CD14-positive monocyte (primary cell): ENCODE results near the gene CCDC66. TPM values are rescaled to one million over a fixed set of nuclear protein-coding genes. Genes with fewer than 3 reads are reported as not detected.

Source experiments
- DNase-seq, 3 donors: peaks; one replicate each; pipeline ENCODE4 v3.0.0-alpha.2; 2011 to 2022
- H2AFZ ChIP-seq: 2 replicates; pipeline ENCODE4 v1.6.0; 2012; ENCODE audit warnings: mild to moderate bottlenecking, low read depth, low read length, inconsistent platforms; ENCODE audit not compliant: insufficient read depth, poor library complexity, severe bottlenecking
- H3K27ac ChIP-seq, 2 donors: 1 replicate in 1 of 2; 2 replicates in 1 of 2; pipeline ENCODE4 v1.5.1; 2012 to 2013; ENCODE audit warnings: low read length in 2 of 2, control low read depth in 1 of 2, inconsistent platforms in 1 of 2, low read depth in 1 of 2, mild to moderate bottlenecking in 1 of 2
- H3K27me3 ChIP-seq, 2 donors: one replicate each; pipeline versions ENCODE4 v1.6.0 to v1.6.1; 2011 to 2013; ENCODE audit warnings: low read length in 2 of 2; ENCODE audit not compliant: control insufficient read depth in 2 of 2, insufficient read depth in 2 of 2
- H3K36me3 ChIP-seq, 2 donors: replicated peaks in 1 of 2; 1 replicate in 1 of 2; 2 replicates in 1 of 2; pipeline versions ENCODE4 v1.5.1 to v1.6.1; 2012 to 2013; ENCODE audit warnings: low read length in 2 of 2, control low read depth in 1 of 2, inconsistent platforms in 1 of 2, mild to moderate bottlenecking in 1 of 2; ENCODE audit not compliant: insufficient read depth in 2 of 2, control insufficient read depth in 1 of 2
- H3K4me1 ChIP-seq, 2 donors: 1 replicate in 1 of 2; 2 replicates in 1 of 2; pipeline versions ENCODE4 v1.5.1 to v1.6.1; 2012 to 2013; ENCODE audit warnings: low read length in 2 of 2, control low read depth in 1 of 2, inconsistent platforms in 1 of 2, mild to moderate bottlenecking in 1 of 2, moderate library complexity in 1 of 2; ENCODE audit not compliant: insufficient read depth in 2 of 2, control insufficient read depth in 1 of 2
- H3K4me2 ChIP-seq: replicated peaks from 2 replicates; pipeline ENCODE3; 2012; ENCODE audit warnings: low read length, moderate library complexity, mild to moderate bottlenecking; ENCODE audit not compliant: poor library complexity, severe bottlenecking; ENCODE audit errors: extremely low read depth
- H3K4me3 ChIP-seq, 3 experiments: fragments of 200-600 bp in 1 of 3; sonication (generic) in 1 of 3; replicated peaks in 1 of 3; 1 replicate in 2 of 3; 2 replicates in 1 of 3; pipeline ENCODE4 v1.5.1; 2011 to 2013; ENCODE audit warnings: low read length in 3 of 3, mild to moderate bottlenecking in 3 of 3, control low read depth in 2 of 3, low read depth in 2 of 3, inconsistent platforms in 1 of 3, moderate library complexity in 1 of 3
- H3K79me2 ChIP-seq: 2 replicates; pipeline ENCODE4 v1.6.0; 2012; ENCODE audit warnings: mild to moderate bottlenecking, control low read depth, inconsistent platforms, low read length, moderate library complexity; ENCODE audit not compliant: insufficient read depth
- H3K9ac ChIP-seq: 2 replicates; pipeline ENCODE4 v1.6.0; 2017; ENCODE audit warnings: low read length, mild to moderate bottlenecking; ENCODE audit not compliant: insufficient read depth, poor library complexity, severe bottlenecking
- H3K9me3 ChIP-seq, 2 donors: replicated peaks in 1 of 2; 1 replicate in 1 of 2; 2 replicates in 1 of 2; pipeline versions ENCODE4 v1.5.1 to v1.6.1; 2012 to 2013; ENCODE audit warnings: low read length in 2 of 2, control low read depth in 1 of 2; ENCODE audit not compliant: control insufficient read depth in 1 of 2, insufficient read depth in 1 of 2
- H4K20me1 ChIP-seq: 2 replicates; pipeline ENCODE4 v1.6.0; 2012; ENCODE audit warnings: mild to moderate bottlenecking, low read length, control low read depth, moderate library complexity; ENCODE audit not compliant: insufficient read depth
- H3K27ac Mint-ChIP-seq, 7 donors: one replicate each; pipeline ENCODE4 v1.8.0; 2020; ENCODE audit warnings: mild to moderate bottlenecking in 7 of 7, mixed read lengths in 7 of 7, moderate library complexity in 6 of 7, inconsistent platforms in 2 of 7
- H3K27me3 Mint-ChIP-seq, 3 donors: one replicate each; pipeline ENCODE4 v1.8.0; 2021 to 2022; ENCODE audit warnings: low read depth in 3 of 3, mild to moderate bottlenecking in 3 of 3, mixed read lengths in 3 of 3, moderate library complexity in 3 of 3, inconsistent platforms in 1 of 3
- H3K36me3 Mint-ChIP-seq, 2 donors: one replicate each; pipeline ENCODE4 v1.8.0; 2020; ENCODE audit warnings: mixed read lengths in 2 of 2, inconsistent platforms in 1 of 2, mild to moderate bottlenecking in 1 of 2
- H3K4me1 Mint-ChIP-seq: one replicate; pipeline ENCODE4 v1.8.0; 2020; ENCODE audit warnings: mild to moderate bottlenecking, mixed read lengths
- H3K4me3 Mint-ChIP-seq, 2 donors: one replicate each; pipeline ENCODE4 v1.8.0; 2020; ENCODE audit warnings: mild to moderate bottlenecking in 2 of 2, mixed read lengths in 2 of 2, moderate library complexity in 1 of 2
- H3K9me3 Mint-ChIP-seq, 7 donors: one replicate each; pipeline ENCODE4 v1.8.0; 2020 to 2022; ENCODE audit warnings: mixed read lengths in 7 of 7, mild to moderate bottlenecking in 6 of 7, moderate library complexity in 6 of 7, inconsistent platforms in 2 of 7
- CTCF ChIP-seq: fragments of 200-600 bp; IDR thresholded peaks from one replicate; pipeline ENCODE4 v1.8.0; 2022; ENCODE audit warnings: antibody characterized with exemption, mild to moderate bottlenecking
- WGBS: methylation state at CpG from one replicate; pipeline ENCODE4 v1.1.5; 2013; ENCODE audit warnings: missing lambda C conversion rate; ENCODE audit not compliant: insufficient coverage; 5-methylcytosine and 5-hydroxymethylcytosine counted together
- intact Hi-C, 2 donors: fragments of 100-400 bp; cut with micrococcal nuclease; formaldehyde crosslinking; loops; one replicate each; pipeline versions ENCODE4 v1.15.0 to v1.15.1; 2023
- polyA plus RNA-seq, 3 donors: library from polyadenylated mRNA; depleted of rRNA in 1 of 3; unstranded in 2 of 3; stranded (reverse) in 1 of 3; fragments of 300-500 nt in 2 of 3; fragments of >200 nt in 1 of 3; fragmentation: Illumina TruSeq in 2 of 3; gene quantifications; 1 replicate in 2 of 3; 2 replicates in 1 of 3; pipeline ENCODE4 v1.2.3, GENCODE V29; 2012 to 2021

Gene CCDC66
- polyA plus RNA-seq, 3 donors, result 4.4 to 6.8 (median 4.7) TPM

- H3K36me3 Mint-ChIP-seq, result peaks cover 20 to 23% of the 10 kb centered on the region in 2 donors
- peak overlapping the region in 1 of 2 donors; percentile 44 for H3K4me3 Mint-ChIP-seq
- Histone ChIP-seq H3K4me3 (no peak overlapping the region), H2AFZ (no peak overlapping the region), H3K36me3 (peaks cover 2 to 31% of the 10 kb centered on the region in 2 donors), H3K27me3 (no peaks in the 10 kb centered on the region), H3K9me3 (no peaks in the 10 kb centered on the region), H3K4me1 (peaks cover 10 to 16% of the 10 kb centered on the region in 2 donors), H3K79me2 (no peaks in the 10 kb centered on the region), H3K4me2 (no peak overlapping the region), H3K27ac (peak overlapping the region in 1 of 2 donors; percentile 65), H4K20me1 (no peaks in the 10 kb centered on the region), H3K9ac (no peak overlapping the region)
- H3K4me1 Mint-ChIP-seq, result peaks cover 24% of the 10 kb centered on the region
- H3K9me3 Mint-ChIP-seq, result no peaks in the 10 kb centered on the region
- peak overlapping the region in 6 of 7 donors; percentile 31 to 88 (median 70) for H3K27ac Mint-ChIP-seq
- TF ChIP-seq CTCF, result no peak
- no CpG with 5 or more reads among the region's 2 CpGs for WGBS
- intact Hi-C loops, result no loop called here
- peaks cover 0 to 2% (median 0%) of the 10 kb centered on the region in 3 donors for H3K27me3 Mint-ChIP-seq
- DNase-seq, result peak; percentile 5 to 9 (median 7)
These were observed 34.3 kb downstream of the CCDC66 start for GRCh38 chr3:56591262-56591661.

- Mint-ChIP-seq H3K27me3 (peaks cover 0 to 2% (median 0%) of the 10 kb centered on the region in 3 donors), H3K27ac (peak overlapping the region in 1 of 7 donors; percentile 77), H3K4me1 (peaks cover 24% of the 10 kb centered on the region), H3K36me3 (peaks cover 41 to 45% of the 10 kb centered on the region in 2 donors), H3K4me3 (no peak overlapping the region), H3K9me3 (peaks cover 0 to 4% (median 0%) of the 10 kb centered on the region in 7 donors)
- no peak for DNase-seq
- no peak overlapping the region for H3K4me2 ChIP-seq
- peaks cover 10 to 16% of the 10 kb centered on the region in 2 donors for H3K4me1 ChIP-seq
- intact Hi-C loops, result no loop called here
- no peaks in the 10 kb centered on the region for H3K27me3 ChIP-seq
- H3K4me3 ChIP-seq, result no peak overlapping the region
- TF ChIP-seq CTCF, result no peak
- H3K9ac ChIP-seq, result no peak overlapping the region
- H3K79me2 ChIP-seq, result no peaks in the 10 kb centered on the region
- no peak overlapping the region for H2AFZ ChIP-seq
- no CpG with 5 or more reads among the region's 6 CpGs for WGBS
- H4K20me1 ChIP-seq, result no peaks in the 10 kb centered on the region
- H3K27ac ChIP-seq, result no peak overlapping the region
- no peaks in the 10 kb centered on the region for H3K9me3 ChIP-seq
- H3K36me3 ChIP-seq, result peaks cover 2 to 53% of the 10 kb centered on the region in 2 donors
These were observed 36.6 kb downstream of the CCDC66 start for GRCh38 chr3:56593455-56594158.
